Prostate gland (tissue), 2 donors: ENCODE measurements around the gene BCR.
"Not testable (repeated sequence)": the region's sequence is repeated elsewhere in the genome, so short reads cannot be mapped to it uniquely, and the experiment has no call there.

Experiments used
- CTCF ChIP-seq, 4 experiments: fragments of 200-600 bp in 2 of 4; fragments of 450-650 bp in 2 of 4; sonication (generic) in 2 of 4; IDR thresholded peaks; 1 replicate in 3 of 4; 2 replicates in 1 of 4; pipeline ENCODE4 v1.5.1; 2016 to 2019; ENCODE audit warnings: antibody characterized with exemption in 4 of 4, mild to moderate bottlenecking in 2 of 4, moderate library complexity in 2 of 4
- POLR2A ChIP-seq: fragments of 450-650 bp; IDR thresholded peaks from one replicate; pipeline ENCODE4 v1.6.1; 2016; ENCODE audit warnings: antibody characterized with exemption, mild to moderate bottlenecking
- POLR2AphosphoS5 ChIP-seq: sonication (generic); formaldehyde crosslinking; IDR thresholded peaks from one replicate; pipeline ENCODE4 v1.6.1; 2017; ENCODE audit warnings: antibody characterized with exemption

GRCh38 chr22:23316596-23316995, 136.3 kb downstream of the BCR start:
- not testable (repeated sequence) for TF ChIP-seq POLR2A; CTCF (IDR thresholded peaks at IDR 0.05); POLR2AphosphoS5
